ENCODE data around the gene TOMM40L. TPM values are rescaled to one million over a fixed set of nuclear protein-coding genes. Genes with fewer than 3 reads are reported as not detected.

TOMM40L gene
- total and polyA plus RNA-seq, 2 donors from 2014 or later, result 12.1 to 29.0 TPM

DNA sequence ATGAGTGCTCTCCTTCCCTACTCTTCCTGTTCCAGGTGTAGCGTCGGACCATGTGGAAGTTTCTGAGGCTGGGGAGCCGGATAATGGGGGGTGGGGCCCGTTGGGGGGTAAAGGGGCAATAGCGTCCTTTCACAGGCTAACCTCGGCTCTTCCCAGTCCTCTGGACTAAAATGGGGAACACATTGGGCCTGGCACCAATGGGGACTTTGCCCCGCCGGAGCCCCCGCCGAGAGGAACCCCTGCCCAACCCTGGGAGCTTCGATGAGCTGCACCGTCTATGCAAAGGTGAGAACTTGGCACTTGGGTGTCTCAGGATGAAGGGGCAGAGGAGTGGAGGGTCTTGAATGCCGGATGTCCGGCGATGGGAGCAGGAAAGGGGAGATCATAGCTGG lies 456 bp downstream of the TOMM40L start:
- H3K9me3 ChIP-seq (ENCODE audit: control insufficient read depth in 2 of 3, insufficient read depth in 1 of 3, low read length in 3 of 3), result no peaks in the 10 kb centered on the region
- no peak for TF ChIP-seq CTCF (IDR thresholded peaks at IDR 0.05; ENCODE audit: borderline replicate concordance, extremely low read depth, insufficient read depth)
- DNase-seq (peak in 1 of 5 donors; percentile 15), FAIRE-seq (no peak)
- peaks cover 2 to 17% (median 8%) of the 10 kb centered on the region in 3 donors for H3K4me1 ChIP-seq (ENCODE audit: control insufficient read depth in 2 of 3, insufficient read depth in 2 of 3, low read depth in 1 of 3, low read length in 3 of 3)
- intact Hi-C loops (cut with DNase I), result no loop called here
- H3K27me3 ChIP-seq (ENCODE audit: control insufficient read depth, insufficient read depth, low read length), result no peaks in the 10 kb centered on the region
- peak overlapping the region; percentile 75 to 86 (median 80) for H3K9ac ChIP-seq (ENCODE audit: low read length in 3 of 3)
- peak overlapping the region; percentile 82 to 96 (median 95) for H3K4me3 ChIP-seq (ENCODE audit: low read length in 3 of 3)
- H3K36me3 ChIP-seq (ENCODE audit: control insufficient read depth in 2 of 3, insufficient read depth in 3 of 3, low read length in 3 of 3), result peaks cover 3 to 15% (median 13%) of the 10 kb centered on the region in 3 donors
- peak overlapping the region; percentile 36 to 45 for H3K27ac ChIP-seq (ENCODE audit: low read depth in 2 of 2, low read length in 2 of 2)

DNA sequence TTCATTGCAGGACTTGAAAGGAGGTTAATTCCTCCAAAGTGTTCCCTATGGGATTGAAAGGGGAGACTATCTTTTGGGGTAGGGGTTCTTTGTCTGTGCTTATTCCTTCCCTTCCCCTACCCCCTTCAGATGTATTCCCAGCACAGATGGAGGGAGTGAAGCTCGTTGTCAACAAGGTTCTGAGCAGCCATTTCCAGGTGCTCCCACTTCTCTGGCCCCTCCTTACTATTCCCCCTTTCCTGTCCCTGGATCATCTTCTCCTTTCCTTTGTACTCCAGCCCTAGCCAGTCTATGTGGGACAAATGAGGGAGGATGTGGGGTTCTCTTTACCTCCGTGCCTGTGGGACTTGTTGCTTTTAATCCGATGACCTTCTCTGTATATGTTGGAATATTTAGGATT lies 899 bp downstream of the TOMM40L start:
- no peak for FAIRE-seq
- no peak overlapping the region for H3K27ac ChIP-seq (ENCODE audit: low read depth in 2 of 2, low read length in 2 of 2)
- intact Hi-C loops (cut with DNase I), result no loop called here
- H3K4me3 ChIP-seq (ENCODE audit: low read length in 3 of 3), result peak overlapping the region in 2 of 3 donors; percentile 51 to 95
- peaks cover 2 to 17% (median 8%) of the 10 kb centered on the region in 3 donors for H3K4me1 ChIP-seq (ENCODE audit: control insufficient read depth in 2 of 3, insufficient read depth in 2 of 3, low read depth in 1 of 3, low read length in 3 of 3)
- H3K36me3 ChIP-seq (ENCODE audit: control insufficient read depth in 2 of 3, insufficient read depth in 3 of 3, low read length in 3 of 3), result peaks cover 3 to 15% (median 13%) of the 10 kb centered on the region in 3 donors
- no peaks in the 10 kb centered on the region for H3K27me3 ChIP-seq (ENCODE audit: control insufficient read depth, insufficient read depth, low read length)
- DNase-seq, result no peak
- no peak for TF ChIP-seq CTCF (IDR thresholded peaks at IDR 0.05; ENCODE audit: borderline replicate concordance, extremely low read depth, insufficient read depth)
- H3K9ac ChIP-seq (ENCODE audit: low read length in 3 of 3), result peak overlapping the region in 1 of 3 donors; percentile 86
- H3K9me3 ChIP-seq (ENCODE audit: control insufficient read depth in 2 of 3, insufficient read depth in 1 of 3, low read length in 3 of 3), result no peaks in the 10 kb centered on the region

DNA sequence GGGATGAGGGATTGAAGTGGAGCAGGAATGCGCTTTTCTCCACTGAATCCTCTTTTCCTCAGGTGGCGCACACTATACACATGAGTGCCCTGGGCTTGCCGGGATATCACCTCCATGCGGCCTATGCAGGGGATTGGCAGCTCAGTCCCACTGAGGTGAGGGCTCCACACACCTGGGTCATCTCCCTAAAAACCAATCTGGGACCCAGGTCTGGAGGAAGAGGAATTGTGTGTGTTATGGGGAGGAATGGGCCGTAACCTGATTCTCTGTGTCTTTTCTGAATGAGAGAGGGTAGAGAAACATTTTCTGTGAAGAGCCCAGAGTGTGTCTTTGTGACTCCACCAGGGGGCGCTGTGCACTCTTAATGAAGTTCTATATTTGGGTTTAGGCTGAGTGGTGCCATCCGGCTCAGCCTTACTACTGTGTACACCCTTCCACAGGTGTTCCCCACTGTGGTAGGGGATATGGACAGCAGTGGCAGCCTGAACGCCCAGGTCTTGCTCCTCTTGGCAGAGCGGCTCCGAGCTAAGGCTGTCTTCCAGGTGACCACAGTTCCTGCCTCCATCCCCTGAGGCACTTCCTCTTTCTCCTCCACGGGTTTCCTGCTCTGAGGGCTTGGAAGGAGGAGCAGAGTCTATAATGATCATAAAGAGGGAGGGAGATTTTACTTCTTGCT lies 1.5 kb downstream of the TOMM40L start:
- peak; percentile 81 to 90 (median 83) for DNase-seq
- TF ChIP-seq CTCF (IDR thresholded peaks at IDR 0.05; ENCODE audit: borderline replicate concordance, extremely low read depth, insufficient read depth), result peak; percentile 88
- Histone ChIP-seq H3K4me1 (ENCODE audit: control insufficient read depth in 2 of 3, insufficient read depth in 2 of 3, low read depth in 1 of 3, low read length in 3 of 3) (peaks cover 2 to 17% (median 8%) of the 10 kb centered on the region in 3 donors), H3K27me3 (ENCODE audit: control insufficient read depth, insufficient read depth, low read length) (no peaks in the 10 kb centered on the region), H3K9me3 (ENCODE audit: control insufficient read depth in 2 of 3, insufficient read depth in 1 of 3, low read length in 3 of 3) (no peaks in the 10 kb centered on the region), H3K27ac (ENCODE audit: low read depth in 2 of 2, low read length in 2 of 2) (peak overlapping the region in 1 of 2 donors; percentile 51), H3K36me3 (ENCODE audit: control insufficient read depth in 2 of 3, insufficient read depth in 3 of 3, low read length in 3 of 3) (peaks cover 3 to 15% (median 13%) of the 10 kb centered on the region in 3 donors), H3K4me3 (ENCODE audit: low read length in 3 of 3) (peak overlapping the region; percentile 43 to 95 (median 51)), H3K9ac (ENCODE audit: low read length in 3 of 3) (peak overlapping the region in 2 of 3 donors; percentile 8 to 86)
- FAIRE-seq, result no peak
- intact Hi-C loops (cut with DNase I), result no loop called here

Measured in kidney (tissue), 14 donors.